GM18909 (cell line): ENCODE measurements around the gene LGR6.
"Not testable (repeated sequence)": the region's sequence is repeated elsewhere in the genome, so short reads cannot be mapped to it uniquely, and the experiment has no call there.

Experiments used
- ATAC-seq: cut with Tn5 transposase; IDR thresholded peaks from one replicate; pipeline ENCODE4 v1.9.1; 2021; ENCODE audit warnings: mild to moderate bottlenecking; ENCODE audit not compliant: unreplicated experiment, poor library complexity

The LGR6 gene

GRCh38 chr1:202235856-202236837, 42.5 kb downstream of the LGR6 start:
- ATAC-seq = no peak

- no peak for ATAC-seq
These were observed 43.5 kb downstream of the LGR6 start for GRCh38 chr1:202237052-202237451.

GRCh38 chr1:202238914-202239313, 45.3 kb downstream of the LGR6 start:
- no peak for ATAC-seq

GRCh38 chr1:202240226-202240625, 46.6 kb downstream of the LGR6 start:
- not testable (repeated sequence) for ATAC-seq

GRCh38 chr1:202240956-202241355, 47.4 kb downstream of the LGR6 start:
- no peak for ATAC-seq

- no peak for ATAC-seq
These were observed 47.9 kb downstream of the LGR6 start for GRCh38 chr1:202241376-202242079.

GRCh38 chr1:202242080-202242419, 48.5 kb downstream of the LGR6 start:
- ATAC-seq = no peak

- ATAC-seq = no peak
These were observed 49.4 kb downstream of the LGR6 start for GRCh38 chr1:202243006-202243405.

GRCh38 chr1:202244841-202245261, 51.3 kb downstream of the LGR6 start:
- ATAC-seq = no peak

GRCh38 chr1:202245391-202245790, 51.8 kb downstream of the LGR6 start:
- no peak for ATAC-seq

GRCh38 chr1:202247104-202247503, 53.5 kb downstream of the LGR6 start:
- no peak for ATAC-seq

GRCh38 chr1:202247837-202248795, 54.5 kb downstream of the LGR6 start:
- ATAC-seq = no peak

- no peak for ATAC-seq
These were observed 55.3 kb downstream of the LGR6 start for GRCh38 chr1:202248861-202249260.

GRCh38 chr1:202249436-202249835, 55.8 kb downstream of the LGR6 start:
- ATAC-seq = no peak

GRCh38 chr1:202249846-202250245, 56.2 kb downstream of the LGR6 start:
- ATAC-seq = no peak

- ATAC-seq = no peak
These were observed 57.4 kb downstream of the LGR6 start for GRCh38 chr1:202250982-202251381.

- no peak for ATAC-seq
These were observed 58.0 kb downstream of the LGR6 start for GRCh38 chr1:202251424-202252256.

GRCh38 chr1:202252271-202252670, 58.7 kb downstream of the LGR6 start:
- ATAC-seq = no peak

GRCh38 chr1:202254454-202255252, 61.1 kb downstream of the LGR6 start:
- ATAC-seq = no peak
